Airway epithelial cell (primary cell): ENCODE measurements around the gene ADCY10. TPM values are rescaled to one million over a fixed set of nuclear protein-coding genes. Genes with fewer than 3 reads are reported as not detected.

Experiments
- total RNA-seq: library from RNA; depleted of rRNA; stranded (reverse); fragments of >200 nt; gene quantifications from 2 replicates; pipeline ENCODE4 v1.2.3, GENCODE V29; 2015

ADCY10 gene, protein sequence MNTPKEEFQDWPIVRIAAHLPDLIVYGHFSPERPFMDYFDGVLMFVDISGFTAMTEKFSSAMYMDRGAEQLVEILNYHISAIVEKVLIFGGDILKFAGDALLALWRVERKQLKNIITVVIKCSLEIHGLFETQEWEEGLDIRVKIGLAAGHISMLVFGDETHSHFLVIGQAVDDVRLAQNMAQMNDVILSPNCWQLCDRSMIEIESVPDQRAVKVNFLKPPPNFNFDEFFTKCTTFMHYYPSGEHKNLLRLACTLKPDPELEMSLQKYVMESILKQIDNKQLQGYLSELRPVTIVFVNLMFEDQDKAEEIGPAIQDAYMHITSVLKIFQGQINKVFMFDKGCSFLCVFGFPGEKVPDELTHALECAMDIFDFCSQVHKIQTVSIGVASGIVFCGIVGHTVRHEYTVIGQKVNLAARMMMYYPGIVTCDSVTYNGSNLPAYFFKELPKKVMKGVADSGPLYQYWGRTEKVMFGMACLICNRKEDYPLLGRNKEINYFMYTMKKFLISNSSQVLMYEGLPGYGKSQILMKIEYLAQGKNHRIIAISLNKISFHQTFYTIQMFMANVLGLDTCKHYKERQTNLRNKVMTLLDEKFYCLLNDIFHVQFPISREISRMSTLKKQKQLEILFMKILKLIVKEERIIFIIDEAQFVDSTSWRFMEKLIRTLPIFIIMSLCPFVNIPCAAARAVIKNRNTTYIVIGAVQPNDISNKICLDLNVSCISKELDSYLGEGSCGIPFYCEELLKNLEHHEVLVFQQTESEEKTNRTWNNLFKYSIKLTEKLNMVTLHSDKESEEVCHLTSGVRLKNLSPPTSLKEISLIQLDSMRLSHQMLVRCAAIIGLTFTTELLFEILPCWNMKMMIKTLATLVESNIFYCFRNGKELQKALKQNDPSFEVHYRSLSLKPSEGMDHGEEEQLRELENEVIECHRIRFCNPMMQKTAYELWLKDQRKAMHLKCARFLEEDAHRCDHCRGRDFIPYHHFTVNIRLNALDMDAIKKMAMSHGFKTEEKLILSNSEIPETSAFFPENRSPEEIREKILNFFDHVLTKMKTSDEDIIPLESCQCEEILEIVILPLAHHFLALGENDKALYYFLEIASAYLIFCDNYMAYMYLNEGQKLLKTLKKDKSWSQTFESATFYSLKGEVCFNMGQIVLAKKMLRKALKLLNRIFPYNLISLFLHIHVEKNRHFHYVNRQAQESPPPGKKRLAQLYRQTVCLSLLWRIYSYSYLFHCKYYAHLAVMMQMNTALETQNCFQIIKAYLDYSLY (N-terminal part only)
- total RNA-seq: not detected in 2 replicates

GRCh38 chr1:167913895-167914496, at the start of gene ADCY10:
ADCY10 (minus strand) TSS chr1:167914134; CDS start chr1:167905140, 8,994 bp downstream.

DNA sequence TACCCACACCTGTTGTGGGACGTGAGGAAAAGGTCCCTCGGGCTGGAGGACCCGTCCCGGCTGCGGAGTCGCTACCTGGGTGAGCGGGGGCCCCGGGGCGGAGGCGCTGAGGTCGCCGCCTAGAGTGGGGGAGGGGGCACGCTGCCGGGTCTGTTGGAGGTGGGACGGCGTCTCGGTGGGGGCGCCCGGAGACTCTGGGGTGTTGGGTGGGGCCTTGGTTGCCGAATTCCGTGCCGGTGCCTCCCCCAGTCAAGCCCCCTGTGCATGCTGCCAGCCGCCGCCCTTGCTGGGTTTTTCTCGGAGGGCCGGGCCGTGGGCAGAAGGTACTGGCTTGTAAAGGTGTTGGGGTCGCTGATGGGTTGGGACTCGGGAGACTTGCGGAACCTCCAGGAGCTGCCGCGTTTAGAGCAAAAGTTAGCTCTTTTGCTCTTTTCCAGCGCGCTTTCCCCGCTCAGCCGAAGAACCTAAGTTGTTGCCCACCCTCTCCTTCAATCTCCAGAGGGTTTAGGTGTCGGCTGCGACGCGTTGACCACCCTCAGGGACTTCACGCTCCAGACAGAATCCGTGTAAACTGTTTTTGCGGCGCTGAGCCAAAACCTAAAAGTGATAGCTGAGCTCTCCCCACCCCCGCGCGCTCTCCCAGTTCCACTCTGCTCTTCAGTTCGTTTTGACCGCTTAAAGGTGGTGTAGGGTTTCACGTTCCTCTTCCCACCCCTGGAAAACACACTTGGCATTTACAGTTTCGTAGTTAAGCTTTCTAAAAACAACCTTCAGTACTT, 23.2 kb upstream of the ADCY10 start, which contains the start of gene MPC2:
TSS of gene MPC2 (minus strand) at position 143 of the 779 bp plus-strand sequence. CDS start 1,231 bp downstream, outside the sequence.

DNA sequence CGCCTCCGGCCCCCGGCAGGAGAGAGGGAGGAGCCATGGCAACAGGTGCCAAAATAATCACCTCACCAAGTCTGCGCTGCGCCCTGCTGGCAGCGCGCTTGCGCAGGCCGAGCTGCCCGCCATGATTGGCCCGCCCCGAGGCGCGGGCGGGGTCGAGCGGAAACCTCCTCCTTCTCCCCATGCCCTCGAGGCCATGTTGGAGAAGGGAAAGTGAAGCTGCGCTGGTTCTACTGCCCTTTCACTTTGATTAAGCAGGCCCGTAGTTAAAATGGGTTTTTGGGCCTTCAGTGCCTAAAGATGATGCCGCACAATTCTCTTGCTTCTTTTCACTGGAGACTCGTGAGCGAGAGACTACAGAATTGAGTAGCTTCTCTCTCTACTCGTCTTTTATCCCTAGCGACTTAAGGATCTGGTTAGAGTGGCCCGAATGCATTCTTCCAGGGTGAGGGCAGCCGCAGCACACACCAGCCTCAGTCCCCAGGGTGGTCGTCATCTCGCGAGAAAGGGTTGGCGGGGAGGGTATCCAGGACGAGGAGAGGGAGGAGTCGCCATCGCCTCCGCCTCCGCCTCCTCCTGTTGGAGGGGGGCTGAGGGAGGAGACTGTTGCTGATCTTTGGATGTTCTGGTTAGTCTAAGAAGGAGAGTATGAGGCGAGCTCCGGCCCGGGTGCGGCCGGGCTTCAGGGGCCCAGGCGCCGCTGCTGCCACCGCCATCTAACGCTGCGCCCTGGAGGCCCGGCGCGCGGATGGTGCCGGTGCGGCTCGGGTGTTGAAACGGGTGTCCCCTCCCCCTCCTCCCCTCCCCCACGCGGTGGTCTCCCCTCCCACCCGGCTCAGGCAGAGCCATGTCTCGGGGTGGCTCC, 22.4 kb upstream of the ADCY10 start, which contains the start of gene DCAF6:
TSS of gene DCAF6 (plus strand) at position 616 of the 862 bp plus-strand sequence. CDS start at position 845, 229 bp downstream.

Other genes starting within 250 kb of the ADCY10 start
- 42.4 and 64.0 TPM in 2 replicates for gene MPZL1, start 192.2 kb downstream of the ADCY10 start, total RNA-seq
- 25.1 and 30.3 TPM in 2 replicates for gene DCAF6, start 22.5 kb upstream of the ADCY10 start, total RNA-seq
- 33.6 and 46.0 TPM in 2 replicates for gene MPC2, start 22.9 kb upstream of the ADCY10 start, total RNA-seq
- gene GPR161, start 222.8 kb upstream of the ADCY10 start, total RNA-seq: 8.5 and 11.8 TPM in 2 replicates